GM21390 (cell line): ENCODE measurements around the gene CHD2.
"Not testable (repeated sequence)": the region's sequence is repeated elsewhere in the genome, so short reads cannot be mapped to it uniquely, and the experiment has no call there.

Source experiments
- ATAC-seq: cut with Tn5 transposase; IDR thresholded peaks from one replicate; pipeline ENCODE4 v1.9.1; 2021; ENCODE audit not compliant: unreplicated experiment

The CHD2 gene

GRCh38 chr15:92906020-92906419 is 5.9 kb downstream of the CHD2 start:
- ATAC-seq = no peak

- ATAC-seq = peak; percentile 38
Measured at GRCh38 chr15:92906563-92907081, 6.5 kb downstream of the CHD2 start.

- ATAC-seq = no peak
Measured at GRCh38 chr15:92907229-92907628, 7.1 kb downstream of the CHD2 start.

- no peak for ATAC-seq
Measured at GRCh38 chr15:92907896-92908712, 8.0 kb downstream of the CHD2 start.

- no peak for ATAC-seq
Measured at GRCh38 chr15:92908713-92909057, 8.6 kb downstream of the CHD2 start.

GRCh38 chr15:92909136-92909781 is 9.1 kb downstream of the CHD2 start:
- ATAC-seq = no peak

GRCh38 chr15:92910451-92910850 is 10.3 kb downstream of the CHD2 start:
- ATAC-seq = no peak

- no peak for ATAC-seq
Measured at GRCh38 chr15:92914103-92914499, 14.0 kb downstream of the CHD2 start.

GRCh38 chr15:92914768-92915221 is 14.7 kb downstream of the CHD2 start:
- peak; percentile 50 for ATAC-seq

- ATAC-seq = no peak
Measured at GRCh38 chr15:92915766-92916435, 15.8 kb downstream of the CHD2 start.

- ATAC-seq = no peak
Measured at GRCh38 chr15:92917598-92918407, 17.7 kb downstream of the CHD2 start.

GRCh38 chr15:92918881-92919280 is 18.8 kb downstream of the CHD2 start:
- ATAC-seq = not testable (repeated sequence)

GRCh38 chr15:92920595-92921161 is 20.6 kb downstream of the CHD2 start:
- no peak for ATAC-seq

GRCh38 chr15:92921215-92922131 is 21.3 kb downstream of the CHD2 start:
- no peak for ATAC-seq

GRCh38 chr15:92922418-92923002 is 22.4 kb downstream of the CHD2 start:
- no peak for ATAC-seq

GRCh38 chr15:92924216-92924615 is 24.1 kb downstream of the CHD2 start:
- ATAC-seq = no peak

GRCh38 chr15:92925454-92925853 is 25.3 kb downstream of the CHD2 start:
- ATAC-seq = no peak

- ATAC-seq = no peak
Measured at GRCh38 chr15:92928225-92928750, 28.2 kb downstream of the CHD2 start.

GRCh38 chr15:92929002-92929401 is 28.9 kb downstream of the CHD2 start:
- no peak for ATAC-seq
